Ammon's horn (tissue), 1 donor: Measurements from ENCODE around the gene ITFG2.
"Not testable (repeated sequence)": the region's sequence is repeated elsewhere in the genome, so short reads cannot be mapped to it uniquely, and the experiment has no call there.

Experiments used
- DNase-seq: peaks from one replicate; pipeline ENCODE4 v3.0.0-alpha.2; 2016; ENCODE audit warnings: low spot score

The ITFG2 gene

DNA sequence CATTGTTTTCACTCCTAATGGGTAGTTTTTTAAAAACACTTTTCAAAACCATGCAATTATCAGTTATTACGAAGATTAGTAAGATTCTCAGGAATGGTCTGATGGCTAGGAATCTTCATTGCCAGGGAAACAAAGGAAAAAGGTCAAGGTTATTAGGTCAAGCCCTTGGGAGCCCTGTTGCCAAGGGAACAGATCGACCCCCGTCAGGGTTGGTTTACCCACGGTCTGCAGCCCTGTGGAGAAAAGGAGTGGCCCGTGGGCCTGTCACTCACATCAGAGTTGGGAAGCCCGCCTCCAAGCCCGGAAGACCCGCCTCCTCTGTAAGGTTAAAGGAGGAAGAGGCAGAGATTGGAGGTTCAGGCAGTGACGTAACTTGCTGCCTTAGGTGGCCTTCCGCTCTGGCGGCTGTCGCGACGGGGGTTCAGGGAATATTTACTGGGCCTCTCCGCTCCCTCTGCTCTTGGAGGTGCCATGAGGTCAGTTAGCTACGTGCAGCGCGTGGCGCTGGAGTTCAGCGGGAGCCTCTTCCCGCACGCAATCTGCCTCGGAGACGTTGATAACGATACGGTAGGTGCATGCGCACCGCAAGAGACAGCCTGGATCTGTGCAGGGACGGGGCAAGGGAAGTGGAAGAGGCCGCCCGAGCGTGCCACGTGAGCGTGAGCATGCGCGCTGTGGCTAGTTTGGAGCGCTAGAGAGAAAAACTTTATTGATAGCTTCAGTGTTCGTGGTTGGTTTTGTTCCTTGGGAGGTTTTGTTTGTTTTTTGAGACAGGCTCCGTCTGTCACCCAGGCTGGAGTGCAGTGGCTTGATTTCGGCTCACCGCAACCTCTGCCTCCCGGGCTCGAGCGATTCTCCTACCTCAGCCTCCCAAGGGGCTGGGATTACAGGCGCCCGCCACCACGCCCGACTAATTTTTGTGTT, at the start of gene ITFG2:
TSS of gene ITFG2 (plus strand) at position 379 of the 924 bp plus-strand sequence. CDS start at position 472, 93 bp downstream.
- peak; percentile 99 for DNase-seq

DNA sequence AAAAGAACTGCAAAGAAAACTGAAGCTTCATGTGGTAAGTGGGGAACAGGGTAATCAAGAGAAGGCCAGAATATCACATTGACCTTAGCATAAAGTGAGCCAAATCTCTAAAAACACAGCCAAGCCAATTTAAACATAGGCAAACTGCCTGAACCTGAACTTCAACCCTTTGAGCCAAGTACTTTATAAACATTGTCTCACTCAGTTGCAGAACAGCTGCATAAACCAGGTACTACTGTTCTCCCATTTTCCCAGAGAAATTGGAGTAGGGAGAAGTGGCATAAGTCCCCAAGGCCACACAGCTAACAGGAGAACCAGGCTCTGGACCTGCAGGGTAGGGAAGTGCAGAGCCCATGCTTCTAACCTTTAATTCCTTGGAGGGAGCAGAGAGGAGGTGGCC, 48.1 kb upstream of the ITFG2 start:
- DNase-seq, result no peak

DNA sequence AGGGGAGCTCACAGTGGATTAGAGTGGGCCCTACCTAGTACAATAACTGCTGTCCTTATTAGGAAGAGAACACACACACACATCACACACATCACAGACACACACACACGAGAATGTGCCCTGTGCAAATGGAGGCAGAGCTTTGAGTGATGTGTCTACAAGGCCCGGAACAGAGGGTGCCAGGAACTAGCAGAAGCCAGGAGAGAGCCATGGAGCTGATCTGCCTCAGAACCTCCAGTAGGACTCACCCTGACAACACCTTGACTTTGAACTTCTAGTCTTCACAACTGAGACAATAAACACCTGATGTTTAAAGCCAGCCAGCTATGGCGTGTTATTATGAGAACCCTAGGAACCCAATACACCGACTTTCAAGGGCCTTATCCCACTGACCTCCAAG, 47.4 kb upstream of the ITFG2 start:
- DNase-seq, result no peak

DNA sequence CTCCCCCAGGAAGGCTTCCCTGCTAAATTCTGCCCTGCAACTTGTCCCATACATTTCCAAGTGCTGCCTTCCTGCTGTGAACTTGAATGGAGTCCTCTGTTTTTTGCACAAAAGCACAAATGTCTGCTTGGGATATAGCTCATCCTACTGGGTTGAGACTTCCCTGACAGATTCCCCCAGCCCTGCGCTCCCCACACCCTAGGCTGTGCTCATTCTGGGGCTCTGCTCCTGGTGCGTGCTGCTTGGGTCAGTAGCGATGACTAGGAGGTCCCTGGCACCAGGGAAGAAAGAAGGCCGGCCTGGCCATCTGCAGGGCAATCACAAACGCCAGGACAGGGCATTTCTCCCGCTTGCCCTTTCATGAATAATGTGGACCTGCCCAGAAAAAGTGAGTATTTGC, 46.9 kb upstream of the ITFG2 start:
- DNase-seq, result no peak

DNA sequence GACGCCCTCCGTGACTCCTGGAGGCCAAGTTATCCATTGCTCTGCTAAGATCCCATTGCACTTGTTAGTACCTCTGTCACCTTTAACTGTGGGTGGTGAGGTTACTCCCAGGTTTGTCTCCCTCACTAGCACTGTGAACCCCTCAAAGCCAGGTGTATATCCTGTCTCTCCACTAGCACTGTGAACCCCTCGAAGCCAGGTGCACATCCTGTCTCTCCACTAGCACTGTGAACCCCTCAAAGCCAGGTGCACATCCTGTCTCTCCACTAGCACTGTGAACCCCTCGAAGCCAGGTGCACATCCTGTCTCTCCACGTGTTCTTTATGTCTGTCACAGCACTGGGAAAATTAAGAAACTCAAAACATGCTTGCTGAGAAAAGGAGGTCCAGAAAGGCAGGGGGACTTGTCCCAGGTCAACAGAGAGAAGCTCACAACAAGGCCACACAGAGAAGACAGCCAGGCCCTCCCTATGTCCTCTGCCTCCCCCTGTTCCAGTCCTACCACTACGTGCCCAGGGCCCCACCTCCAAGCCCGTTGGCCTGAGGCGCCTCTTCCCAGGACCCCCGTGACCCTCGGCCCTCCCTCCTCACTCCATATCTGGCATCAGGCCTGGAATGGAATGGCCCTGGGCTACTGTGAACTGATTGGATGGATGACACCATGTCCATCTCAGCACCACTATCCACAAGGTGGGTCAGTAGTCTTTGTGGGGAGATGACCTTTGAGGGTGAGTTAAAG, 44.1 kb upstream of the ITFG2 start:
- DNase-seq, result no peak

DNA sequence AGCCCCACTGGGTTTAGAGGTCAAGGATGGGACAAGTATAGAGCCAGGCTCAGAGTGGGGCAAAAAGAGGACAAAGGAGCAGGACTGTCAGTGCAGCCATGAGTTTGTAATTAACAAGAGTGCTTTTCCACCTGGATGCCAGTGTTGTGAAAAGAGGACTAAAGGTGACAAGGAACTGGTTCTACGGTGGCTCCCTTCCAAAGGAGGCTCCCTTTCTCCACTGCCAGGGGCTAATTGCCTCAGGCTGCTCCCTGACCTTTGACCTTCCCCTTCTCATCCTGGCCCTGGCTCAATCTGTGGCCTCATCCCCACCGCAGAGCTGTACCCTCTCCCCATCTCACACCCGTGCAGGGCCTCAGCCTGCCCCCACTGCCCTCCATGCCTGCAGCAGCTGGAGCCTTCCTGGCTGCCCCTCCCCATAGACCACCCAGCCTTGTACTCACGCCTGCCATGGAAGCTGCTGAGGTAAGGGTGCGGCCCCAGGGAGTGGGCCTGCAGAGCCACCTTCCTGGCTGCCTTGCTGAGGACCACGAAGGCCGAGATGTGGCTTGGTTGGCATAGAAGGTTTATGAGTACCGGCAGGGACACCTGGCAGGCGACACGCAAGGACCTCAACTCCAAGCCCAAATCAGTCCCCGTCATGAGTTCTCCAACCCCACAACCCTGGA, 42.5 kb upstream of the ITFG2 start:
- DNase-seq, result no peak

DNA sequence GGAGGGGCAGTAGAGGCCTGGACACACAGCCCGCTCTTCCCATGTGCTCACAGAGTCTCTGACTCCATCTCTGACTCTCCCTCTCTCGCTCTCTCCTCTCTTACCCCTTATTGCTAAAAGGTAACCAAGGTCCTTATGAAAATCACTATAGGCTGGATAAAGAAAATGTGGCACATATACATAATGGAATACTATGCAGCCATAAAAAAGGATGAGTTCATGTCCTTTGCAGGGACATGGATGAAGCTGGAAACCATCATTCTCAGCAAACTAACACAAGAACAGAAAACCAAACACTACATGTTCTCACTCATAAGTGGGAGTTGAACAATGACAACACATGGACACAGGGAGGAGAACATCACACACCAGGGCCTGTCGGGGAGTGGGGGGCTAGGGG, 41.9 kb upstream of the ITFG2 start:
- DNase-seq, result not testable (repeated sequence)

DNA sequence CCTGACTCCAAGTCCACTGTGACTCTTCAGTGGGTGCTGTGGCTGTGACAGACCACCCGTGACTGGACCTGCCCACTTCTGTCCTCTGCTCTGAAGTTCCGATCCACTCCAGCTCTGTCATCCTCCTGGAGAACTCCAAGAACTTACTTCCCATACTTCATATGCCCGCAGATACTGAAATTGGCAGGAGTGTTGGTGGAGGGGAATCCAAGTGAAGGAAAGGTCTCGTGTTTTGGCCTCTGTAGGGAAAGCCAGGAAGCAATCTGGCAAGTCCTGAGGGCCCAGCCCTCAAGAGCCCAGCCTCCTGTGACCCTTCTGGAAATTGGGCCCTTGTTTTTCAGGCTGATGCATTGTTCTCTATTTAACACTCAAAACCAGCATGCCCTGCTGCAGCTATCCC, 40.1 kb upstream of the ITFG2 start:
- no peak for DNase-seq

DNA sequence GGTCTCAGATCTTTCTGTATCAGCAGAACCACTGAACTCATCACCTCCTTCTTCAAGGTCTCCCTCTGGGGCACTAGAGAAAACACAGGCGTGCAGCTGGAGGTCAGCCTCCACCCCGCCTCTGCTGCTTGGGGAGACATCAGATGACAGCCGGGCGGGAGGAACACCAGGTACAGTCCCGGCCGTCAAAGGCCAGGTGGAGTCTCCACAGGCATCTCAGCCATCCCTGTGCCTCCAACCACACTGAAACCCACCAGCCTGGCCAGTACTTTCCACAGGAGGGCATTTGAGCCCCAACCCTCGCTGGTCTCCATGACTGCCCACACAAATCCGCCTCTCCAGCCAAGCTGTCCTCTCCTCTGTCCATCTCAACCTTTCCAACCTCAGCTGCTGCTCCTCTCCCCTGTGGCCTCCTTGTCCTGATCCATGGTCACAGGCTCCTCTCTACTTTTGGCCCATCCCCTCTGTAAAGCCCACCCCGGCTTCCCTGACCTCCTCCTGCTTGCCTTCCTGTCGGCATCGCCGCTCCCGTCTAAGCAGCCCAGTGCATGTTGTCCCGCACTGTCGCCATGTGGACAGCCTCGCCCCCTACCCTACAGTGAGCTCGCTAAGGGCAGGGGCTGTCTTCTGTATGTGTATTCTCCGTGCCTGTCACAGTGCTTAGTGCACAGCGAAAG, 39.1 kb upstream of the ITFG2 start:
- DNase-seq, result no peak

DNA sequence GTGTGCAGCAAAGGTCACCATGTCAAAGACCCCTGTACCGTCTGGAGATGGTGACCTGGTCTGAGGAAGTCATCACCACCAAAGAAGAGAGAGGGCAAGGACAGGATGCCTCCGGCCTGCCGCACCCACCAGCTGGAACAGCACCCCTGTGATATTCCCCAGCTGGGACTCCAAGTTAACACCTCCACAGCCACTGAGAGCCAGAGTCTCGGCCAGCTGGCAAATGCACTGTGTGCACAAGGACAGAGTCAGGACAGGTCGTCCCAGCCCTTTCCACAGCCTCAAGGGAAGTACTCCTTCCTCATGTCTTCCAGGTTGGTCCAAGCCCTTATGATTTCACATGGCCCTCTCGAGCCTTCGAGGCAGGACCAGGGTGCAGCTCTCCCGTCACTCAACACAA, 37.0 kb upstream of the ITFG2 start:
- no peak for DNase-seq

DNA sequence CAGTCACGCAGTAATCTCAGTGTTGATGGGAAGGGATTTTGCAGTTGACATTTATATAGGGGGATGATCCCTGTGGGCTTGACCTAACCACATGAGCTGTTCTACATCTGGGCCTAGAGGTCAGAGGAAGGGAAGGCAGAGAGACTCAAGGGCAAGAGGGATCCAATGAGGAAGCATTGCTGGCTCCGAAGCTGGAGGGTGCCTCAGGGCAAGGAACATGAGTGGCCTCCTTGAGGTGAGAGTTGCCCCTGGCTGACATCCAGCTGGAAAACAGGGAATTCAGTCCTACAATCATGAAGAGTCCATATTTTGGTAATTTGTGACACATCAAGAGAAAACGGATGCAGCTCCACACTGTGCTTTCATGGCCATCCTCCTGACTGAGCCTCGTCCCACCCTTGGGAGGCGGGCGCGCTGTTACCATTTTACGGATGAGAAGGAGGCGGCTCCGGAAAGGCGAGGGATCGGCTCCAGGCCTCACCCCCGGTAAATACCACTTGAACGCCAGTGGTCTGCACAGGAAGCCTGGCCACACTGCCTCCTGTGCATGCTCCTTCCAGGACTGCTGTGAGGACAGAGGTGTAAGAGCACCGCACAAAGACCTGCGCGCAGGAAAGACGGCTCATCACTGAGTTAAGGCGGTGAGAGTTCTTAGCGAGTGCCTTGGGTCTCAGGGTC, 36.2 kb upstream of the ITFG2 start:
- no peak for DNase-seq

DNA sequence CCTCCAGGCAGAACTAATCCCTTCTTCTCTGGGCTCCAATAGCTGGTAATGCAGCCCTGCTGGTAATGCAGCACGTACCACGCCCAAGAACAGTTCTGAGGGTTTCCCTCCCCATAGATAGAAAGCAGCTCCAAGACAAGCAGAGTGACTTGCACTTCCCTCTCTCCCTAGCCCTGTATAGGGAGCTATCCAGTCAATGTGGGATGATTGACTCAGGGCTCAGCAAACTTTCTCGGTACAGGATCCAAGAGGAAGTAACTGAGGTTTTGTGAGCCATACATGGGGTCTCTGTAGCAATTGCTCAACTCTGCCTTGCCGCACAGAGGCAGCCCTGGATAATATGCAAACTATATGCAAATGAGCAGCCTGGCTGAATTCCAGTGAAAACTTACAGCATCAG, 33.2 kb upstream of the ITFG2 start:
- DNase-seq, result no peak

DNA sequence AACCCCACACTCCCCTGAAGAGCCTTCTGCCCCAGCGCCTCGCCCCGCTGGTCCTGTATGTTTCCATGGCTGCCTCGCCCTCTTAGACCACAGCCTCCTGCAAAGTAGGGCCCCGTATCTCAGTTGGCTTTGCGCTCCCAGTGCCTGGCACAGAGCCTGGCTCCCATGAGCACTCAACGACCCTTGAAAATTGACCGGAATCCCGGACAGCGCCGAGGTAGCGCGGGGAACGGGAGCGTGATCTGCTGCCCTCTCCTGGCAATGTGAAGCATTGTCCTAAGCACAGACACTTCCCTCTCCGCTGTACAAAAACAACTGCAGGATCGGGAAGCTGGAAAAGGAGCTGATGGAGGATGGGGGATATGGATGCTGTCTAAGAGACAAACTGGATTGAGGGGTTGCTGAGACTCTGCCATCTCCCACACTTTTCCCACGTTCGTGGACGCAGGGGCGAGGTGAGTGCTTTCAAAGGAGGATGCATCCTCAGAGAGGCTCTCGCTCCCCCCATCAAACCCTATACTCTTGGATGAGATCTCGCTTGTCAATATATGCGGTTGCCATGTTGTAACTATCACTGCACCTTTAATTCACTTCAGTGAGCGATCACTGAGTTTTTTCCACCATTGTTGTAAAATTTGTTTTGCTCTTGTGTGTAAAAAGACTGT, 28.4 kb upstream of the ITFG2 start:
- peak; percentile 87 for DNase-seq

DNA sequence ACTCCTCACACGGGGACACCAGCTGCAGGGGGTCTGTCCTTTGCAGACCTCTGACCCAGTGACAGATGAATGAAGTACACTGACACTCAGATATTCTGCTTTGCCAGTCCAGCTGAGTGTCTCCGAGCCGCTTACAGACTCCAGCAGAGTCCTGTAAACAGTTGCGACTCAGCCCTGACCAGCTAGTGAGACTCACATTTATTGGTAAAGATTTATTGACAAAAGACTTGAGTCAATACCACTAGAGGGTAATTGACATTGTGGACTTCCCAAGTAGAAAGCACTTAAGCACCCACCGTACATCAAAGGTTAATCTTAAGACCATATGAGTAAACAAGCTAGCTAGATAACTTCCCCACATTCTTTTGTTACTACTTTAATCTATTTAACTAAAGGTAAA, 27.5 kb upstream of the ITFG2 start:
- no peak for DNase-seq

DNA sequence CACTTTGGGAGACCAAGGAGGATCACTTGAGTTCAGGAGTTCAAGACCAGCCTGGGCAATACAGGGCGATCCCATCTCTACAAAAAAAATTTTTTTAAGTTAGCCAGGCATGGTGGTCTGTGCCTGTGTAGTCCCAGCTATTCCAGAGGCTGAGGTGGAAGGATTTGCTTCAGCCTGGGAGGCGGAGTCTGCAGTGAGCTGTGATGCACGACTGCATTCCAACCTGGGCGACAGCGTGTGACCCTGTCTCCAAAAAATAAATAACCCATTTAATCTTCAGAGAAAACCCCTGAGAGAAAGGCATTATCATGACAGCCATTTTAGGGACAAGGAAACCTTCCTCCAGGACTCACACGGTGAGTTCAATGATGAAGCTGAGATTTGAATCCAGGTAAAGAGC, 21.4 kb upstream of the ITFG2 start:
- DNase-seq, result no peak

DNA sequence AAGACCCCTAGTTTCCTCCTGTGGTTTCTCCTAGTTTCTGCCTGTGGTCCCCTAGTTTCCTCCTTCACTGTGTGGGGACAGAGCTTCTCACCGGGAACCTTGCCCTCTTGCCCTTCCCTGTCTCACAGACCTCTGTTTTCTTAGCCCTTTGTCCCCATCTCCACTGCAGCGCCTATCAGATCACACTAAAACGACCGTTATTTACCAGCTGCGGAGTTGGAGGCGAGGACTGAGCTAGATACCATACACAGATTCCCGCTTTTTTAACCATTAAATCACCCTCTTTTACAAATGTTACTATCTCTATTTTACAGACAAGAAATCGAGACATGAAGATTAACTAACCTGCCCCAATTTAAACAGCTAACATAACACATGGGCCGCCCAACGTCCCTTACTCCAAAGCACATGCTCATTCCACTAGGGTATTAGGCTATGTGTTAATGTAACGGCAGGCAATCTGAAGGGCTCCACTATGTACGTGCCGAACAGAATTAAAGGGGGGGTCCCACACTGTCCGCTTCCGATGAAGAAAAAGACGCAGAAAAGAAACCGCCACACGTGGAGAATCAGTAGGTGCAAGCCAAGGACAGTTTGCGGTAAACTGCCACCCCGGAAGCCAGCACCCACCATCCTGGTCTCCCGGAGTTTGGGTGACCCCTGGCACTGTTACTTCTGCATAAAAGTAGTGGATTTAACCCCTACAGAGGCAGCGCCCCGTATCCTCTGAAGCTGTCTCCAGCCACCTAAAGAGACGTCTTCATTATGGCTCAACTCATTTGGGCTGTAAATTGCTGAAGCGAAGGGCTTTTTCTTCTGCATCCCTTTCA, 19.6 kb upstream of the ITFG2 start:
- DNase-seq, result no peak

DNA sequence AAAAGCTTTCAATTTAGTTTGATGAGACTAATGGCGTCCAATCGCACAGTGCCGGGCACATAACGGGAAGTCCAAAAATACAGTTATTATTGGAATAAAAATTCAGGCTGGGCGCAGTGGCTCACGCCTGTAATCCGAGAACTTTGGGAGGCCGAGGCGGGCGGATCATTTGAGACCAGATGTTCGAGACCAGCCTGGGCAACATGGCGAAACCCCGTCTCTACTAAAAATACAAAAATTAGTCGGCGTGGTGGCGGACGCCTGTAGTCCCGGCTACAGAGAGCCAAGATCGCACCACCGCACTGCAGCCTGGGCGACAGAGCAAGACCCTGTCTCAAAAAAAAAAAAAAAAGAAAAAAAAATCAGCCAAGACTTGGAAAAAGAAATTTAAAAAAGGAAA, 18.9 kb upstream of the ITFG2 start:
- no peak for DNase-seq

DNA sequence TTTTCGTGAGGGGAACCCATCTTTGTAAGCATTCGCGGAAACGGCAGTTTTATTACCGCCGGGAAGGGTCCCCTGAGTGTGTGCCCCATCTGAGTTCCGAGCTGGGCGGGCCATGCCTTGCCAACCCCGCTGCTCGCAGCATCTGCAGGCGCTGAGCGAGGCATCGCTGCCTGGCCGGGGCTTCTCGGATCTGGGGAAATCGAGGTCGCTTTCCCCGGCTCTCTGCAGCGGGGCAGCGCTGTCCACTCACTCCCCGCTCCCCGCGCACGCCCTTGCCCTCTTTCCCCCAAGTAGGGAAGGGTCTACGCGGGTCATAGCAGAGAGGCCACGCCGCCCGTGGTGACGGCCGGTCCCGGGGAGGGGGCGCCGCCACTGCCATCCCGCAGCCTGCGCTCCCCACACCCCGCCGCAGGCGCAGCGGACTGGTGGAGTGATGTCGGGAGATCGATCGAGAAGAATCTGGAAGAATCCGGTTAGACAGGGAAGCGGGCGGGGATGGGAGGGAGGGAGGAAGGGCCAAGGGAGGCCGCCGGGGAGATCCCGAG, 18.2 kb upstream of the ITFG2 start:
- peak; percentile 73 for DNase-seq

DNA sequence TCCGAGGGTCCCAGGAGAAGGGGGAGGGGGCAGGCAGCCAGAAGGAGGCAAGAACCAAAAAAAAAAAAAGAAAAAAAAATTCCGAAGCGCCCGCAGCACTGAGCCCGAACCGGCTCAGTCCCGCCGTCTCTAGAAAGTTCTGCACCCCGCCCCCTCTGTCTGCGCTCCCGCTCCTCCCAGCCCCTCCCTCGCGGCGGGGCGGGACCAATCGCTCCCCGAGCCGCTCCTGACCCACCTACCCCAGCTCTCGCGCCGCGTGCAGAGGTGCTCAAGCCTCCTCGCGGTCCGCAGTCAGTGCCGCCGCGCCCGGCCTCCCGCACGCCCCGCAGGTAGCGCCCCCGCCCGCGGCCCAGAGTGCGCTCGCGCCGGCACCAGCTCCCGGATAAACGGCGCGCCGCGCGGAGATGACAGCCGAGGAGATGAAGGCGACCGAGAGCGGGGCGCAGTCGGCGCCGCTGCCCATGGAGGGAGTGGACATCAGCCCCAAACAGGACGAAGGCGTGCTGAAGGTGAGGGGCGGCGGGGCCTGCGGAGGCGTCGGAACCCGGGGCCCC, 17.7 kb upstream of the ITFG2 start, which contains the start of gene FKBP4:
TSS of gene FKBP4 (plus strand) at position 235 of the 554 bp plus-strand sequence. CDS start at position 405, 170 bp downstream.
- DNase-seq, result peak; percentile 98
